NB4 (cell line): Measurements from ENCODE around the gene TEX30.

Experiments used
- CTCF ChIP-seq: IDR thresholded peaks from one replicate; pipeline ENCODE4 v1.5.1; 2012; ENCODE audit warnings: low read depth, low read length
- MYC ChIP-seq: IDR thresholded peaks from 2 replicates; pipeline ENCODE4 v1.6.1; 2011; ENCODE audit warnings: low read depth, low read length
- POLR2A ChIP-seq: IDR thresholded peaks from 2 replicates; pipeline ENCODE4 v1.6.1; 2011; ENCODE audit warnings: mild to moderate bottlenecking; ENCODE audit not compliant: insufficient read length; ENCODE audit errors: extremely low read depth
- TF ChIP-seq, protein P1 (sequence below): IDR thresholded peaks from 2 replicates; pipeline ENCODE4 v1.6.1; 2011; ENCODE audit warnings: low read depth, low read length

- no peak for TF ChIP-seq CTCF
- TF ChIP-seq, protein P1, sequence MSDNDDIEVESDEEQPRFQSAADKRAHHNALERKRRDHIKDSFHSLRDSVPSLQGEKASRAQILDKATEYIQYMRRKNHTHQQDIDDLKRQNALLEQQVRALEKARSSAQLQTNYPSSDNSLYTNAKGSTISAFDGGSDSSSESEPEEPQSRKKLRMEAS = no peak
- TF ChIP-seq POLR2A = no peak
- TF ChIP-seq MYC = no peak
These were observed 1.6 kb downstream of the TEX30 start for GRCh38 chr13:102772042-102772425.
